GM18867 (cell line): Measurements from ENCODE around the gene SLC15A1.
"Not testable (repeated sequence)": the region's sequence is repeated elsewhere in the genome, so short reads cannot be mapped to it uniquely, and the experiment has no call there.

Experiments used
- ATAC-seq: cut with Tn5 transposase; IDR thresholded peaks from one replicate; pipeline ENCODE4 v1.9.1; 2021; ENCODE audit warnings: mild to moderate bottlenecking, moderate library complexity; ENCODE audit not compliant: unreplicated experiment

SLC15A1 gene

DNA sequence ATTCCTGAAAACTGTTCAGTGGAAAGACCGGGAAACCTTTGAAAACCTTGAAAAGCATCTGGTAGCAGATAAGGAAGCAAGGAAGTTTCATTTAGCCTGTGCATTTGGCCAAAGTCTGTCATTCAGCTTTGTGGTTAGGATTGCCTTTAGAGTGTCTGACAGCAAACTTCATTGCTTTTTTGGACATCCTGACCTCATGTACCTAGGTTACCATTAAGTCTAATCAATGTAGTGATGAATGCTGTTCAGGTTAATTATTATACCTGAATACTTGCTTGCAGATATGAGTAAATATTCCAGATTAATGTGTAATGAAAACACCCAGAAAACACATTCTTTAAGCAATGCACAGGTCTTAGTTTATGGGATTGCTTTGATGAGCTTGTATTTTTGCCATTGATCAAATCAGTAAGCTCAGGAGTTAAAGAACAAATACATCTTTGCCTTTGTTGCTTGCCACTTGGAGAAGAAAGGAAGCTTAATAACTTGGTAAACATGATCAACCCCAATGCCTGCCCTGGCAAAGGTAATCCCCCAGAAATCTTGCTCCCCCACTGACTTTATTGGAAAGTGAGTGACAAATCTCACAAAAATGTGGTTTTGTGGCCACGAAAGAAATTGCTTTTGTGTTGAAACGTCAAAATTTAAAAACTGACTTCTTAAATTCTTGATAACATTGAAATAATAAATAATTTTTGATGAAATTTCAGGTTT, 87.4 kb downstream of the SLC15A1 start:
- peak; percentile 42 for ATAC-seq

DNA sequence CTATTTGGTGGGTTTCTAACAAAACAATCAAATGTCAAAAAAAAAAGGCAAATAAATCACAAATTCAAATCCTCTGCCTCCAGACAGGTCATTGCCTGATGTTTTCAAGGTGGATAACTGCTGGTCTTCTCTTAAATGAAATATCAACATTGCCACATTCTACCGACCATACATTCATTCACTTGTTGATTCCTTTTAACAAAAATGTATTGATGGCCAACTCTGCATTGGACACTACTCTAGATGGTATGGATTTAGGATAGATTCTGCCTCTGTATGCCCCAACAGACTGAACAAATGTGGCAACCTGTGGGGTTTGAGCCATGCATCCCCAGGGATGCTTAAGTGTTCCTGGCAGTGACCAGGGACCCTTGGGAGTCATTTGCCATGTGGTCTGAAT, 88.0 kb downstream of the SLC15A1 start:
- ATAC-seq = no peak

DNA sequence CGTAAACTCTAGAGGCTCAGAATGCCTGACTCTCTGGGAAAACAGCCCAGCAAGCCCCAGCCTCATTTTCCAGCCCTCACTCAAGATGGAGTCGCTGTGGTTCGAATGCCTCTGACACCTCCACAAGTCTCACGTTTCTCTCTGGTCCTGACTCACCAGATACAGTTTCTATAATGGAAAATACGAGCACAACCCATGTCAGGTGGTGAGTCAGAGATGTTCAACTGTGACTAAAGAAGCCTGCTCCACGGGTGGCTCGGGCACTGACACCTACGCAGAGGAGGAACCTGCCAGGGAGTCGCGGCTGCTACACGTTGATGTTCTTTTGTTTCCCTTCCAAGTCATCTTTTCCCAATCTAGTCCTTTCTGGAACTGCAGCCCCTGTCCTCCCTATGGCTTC, 88.4 kb downstream of the SLC15A1 start:
- ATAC-seq = peak; percentile 66

DNA sequence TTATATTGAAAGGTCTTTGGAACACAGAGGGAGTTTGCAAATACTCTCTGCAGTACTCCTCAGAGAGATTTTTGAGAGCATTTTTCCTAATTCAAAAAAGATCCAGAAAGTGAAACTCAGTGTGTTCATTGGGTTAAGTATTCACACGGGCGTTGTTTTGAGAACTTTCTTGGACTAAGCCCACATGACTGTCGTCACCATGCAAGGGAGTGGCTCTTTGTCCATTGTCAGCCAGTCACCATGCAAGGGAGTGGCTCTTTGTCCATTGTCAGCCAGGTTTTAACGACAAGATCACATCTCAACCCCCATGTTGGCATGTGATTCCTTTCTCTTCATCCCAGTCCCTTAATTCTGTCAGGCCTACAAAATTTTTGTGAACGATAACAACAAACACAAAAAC, 94.3 kb downstream of the SLC15A1 start:
- ATAC-seq = no peak

DNA sequence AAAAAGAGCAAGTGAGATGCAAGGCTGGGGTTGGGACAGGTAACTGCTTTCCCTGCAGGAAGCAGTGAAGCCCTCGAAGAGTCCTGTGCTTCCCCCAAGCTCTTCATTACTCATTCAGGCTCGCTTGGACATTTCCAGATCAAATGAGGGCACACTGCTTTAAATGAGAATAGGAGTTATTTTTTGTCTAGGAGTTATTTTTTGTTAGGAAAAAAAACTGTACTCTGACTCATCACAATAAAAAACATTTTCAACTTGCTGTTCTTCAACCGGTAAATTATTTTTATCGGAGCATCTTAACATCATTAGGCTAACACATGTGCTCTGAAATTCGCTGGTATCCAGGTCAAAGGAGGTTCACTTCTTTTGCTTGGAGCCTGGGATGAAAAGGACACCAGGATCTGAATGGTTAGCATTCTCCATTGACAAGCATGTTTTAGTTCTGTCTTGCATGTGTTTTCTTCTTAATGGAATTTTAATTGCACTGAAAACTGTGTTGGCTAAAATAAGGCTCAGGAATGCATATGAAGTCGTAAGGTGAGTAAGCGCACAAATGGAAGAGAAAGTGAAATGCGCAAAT, 94.9 kb downstream of the SLC15A1 start:
- ATAC-seq = no peak

DNA sequence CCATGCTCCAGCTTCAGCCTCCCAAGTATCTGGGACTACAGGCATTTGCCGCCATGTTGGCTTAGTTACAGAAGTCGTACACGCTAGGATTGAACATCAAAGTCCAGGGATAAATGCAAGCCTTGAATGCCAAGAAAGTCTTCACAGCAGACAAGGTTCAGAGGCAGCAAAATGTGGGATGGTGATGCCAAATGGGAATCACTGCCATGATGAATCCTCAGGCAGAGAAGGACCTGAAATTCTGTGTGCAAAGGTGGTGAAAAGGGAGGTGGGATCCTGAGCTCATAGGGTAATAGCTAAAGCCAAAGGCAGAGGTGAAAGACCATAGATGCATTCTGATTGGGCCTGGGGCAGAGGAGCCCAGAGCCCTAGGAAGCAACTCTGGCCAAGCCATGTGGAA, 96.2 kb downstream of the SLC15A1 start:
- no peak for ATAC-seq

DNA sequence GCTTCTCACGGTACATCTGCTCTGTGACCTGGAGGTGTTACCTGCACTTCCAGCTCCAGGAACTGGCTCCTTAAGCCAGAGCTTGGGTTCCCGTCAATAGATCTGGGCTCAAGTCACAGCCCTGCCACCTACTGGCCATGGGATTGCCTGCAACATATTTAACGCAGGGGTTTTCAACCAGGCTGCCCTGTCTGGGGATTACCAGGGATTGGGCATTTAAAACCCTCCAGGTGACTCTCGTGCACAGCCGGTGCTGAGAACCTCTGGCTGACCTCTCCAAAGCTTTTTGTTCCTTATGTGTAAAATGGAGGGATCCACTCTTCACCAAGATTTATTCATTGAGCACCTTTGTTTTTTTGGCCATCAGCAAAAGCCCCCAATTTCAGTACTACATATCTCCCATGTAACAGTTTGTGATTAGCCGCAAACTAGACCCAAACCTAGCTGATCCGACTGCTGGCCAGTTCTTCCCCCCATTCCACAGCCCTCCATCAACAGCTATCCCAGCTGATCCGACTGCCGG, 98.9 kb downstream of the SLC15A1 start:
- ATAC-seq = peak; percentile 93

DNA sequence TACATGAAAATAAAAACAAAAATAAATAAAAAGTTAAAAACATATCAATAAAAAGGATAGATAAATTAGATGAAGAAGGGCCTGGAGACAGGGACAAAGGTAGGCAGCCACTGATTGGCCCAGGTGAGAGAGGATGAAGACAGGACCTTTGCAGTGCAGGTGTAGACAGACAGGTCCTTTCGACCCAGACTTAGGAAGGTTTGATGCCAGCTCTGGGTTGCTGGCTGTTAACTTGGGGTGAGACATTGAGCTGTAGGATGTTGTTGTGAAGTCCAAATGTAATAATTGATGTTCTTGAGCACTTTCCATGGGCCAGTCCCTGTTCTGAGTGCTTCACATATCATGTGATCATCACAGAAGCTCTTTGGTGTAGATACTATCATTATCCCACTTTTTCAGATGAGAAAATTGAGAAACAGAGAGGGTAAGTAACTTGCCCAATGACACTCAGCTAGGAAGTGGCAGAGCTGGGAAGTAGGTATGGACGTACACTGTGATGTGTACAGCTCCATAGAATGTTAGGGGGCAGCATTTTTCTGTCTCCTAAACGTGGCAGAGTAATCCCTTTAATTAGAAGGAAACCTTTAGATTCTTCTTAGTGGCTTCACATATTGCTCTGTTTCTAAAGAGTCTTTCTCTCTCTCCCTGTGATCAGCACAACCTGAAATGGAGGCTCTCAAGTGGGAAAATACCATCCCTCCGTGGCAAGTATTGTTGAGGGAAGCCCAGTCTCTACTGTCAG, 99.6 kb downstream of the SLC15A1 start:
- ATAC-seq = no peak

DNA sequence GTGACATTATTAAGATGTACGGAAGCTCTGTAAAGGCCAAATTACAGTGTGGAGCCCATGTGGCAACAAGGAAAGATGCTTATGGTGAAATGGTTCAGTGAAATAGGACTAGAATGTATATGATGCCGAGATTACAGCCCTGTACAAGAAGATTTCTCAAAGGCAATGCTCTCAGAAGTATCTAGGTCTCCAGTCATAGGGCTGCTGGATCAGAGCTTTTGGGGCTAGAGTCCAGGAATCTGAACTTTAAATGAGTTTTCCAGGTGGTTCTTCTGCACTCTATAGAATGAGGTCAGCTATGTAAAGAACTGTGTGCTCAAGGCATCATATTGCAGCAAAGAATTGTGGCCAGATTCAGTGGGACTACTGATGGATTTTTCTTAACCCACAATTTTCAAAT, 100.2 kb downstream of the SLC15A1 start:
- ATAC-seq = no peak

DNA sequence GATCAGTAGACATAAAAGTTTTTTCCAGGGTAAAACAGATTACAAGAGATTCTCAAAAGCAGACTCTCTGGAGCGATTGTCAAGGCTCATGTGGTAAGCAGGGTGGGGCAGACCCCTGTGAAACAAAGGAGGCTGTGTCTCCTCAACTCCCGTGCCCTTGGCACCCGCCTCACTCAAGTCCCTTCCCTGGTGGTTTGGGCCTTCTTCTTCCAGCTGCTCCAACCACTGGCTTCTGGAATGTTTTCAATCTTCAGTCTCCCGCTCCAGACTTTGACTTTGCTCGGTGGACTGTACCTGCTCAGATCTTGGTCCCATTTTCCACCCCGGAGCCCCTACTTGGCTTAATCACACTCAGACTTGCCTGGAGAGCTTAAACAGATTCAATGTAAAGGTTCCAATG, 100.7 kb downstream of the SLC15A1 start:
- ATAC-seq = no peak

DNA sequence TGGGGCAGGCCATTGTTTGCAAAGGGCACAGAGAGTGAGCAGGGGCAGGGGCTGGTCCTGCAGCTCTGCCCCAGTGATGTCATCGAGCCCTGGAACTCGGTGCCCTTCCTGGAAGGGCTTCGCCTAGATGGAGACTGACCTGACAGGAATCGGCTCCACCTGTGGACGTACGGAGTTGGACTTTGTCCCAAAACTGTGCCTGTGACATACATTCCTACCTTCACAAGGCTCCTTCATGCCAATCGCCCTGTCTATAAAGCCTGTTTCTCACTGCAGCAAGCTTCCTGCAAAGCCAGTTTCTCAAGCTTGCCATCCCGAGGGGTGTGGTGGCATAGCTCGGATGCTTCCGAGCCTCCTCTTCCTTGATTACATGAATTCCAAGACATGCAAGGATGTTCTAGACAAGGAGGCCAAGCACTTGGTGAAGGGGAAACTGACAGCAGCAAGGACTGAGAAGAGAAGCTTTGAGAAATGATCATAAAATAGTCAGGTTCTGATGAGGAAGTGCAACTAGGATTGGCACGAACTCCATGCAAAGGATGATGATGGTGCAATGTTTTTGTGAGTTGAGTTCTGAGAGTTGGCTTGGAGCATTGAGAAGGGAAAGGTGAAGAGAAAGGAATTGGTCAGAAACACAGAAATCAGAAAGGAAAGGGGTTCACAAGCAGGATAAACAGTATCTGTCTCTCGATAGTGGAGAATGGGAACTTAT, 101.9 kb downstream of the SLC15A1 start:
- no peak for ATAC-seq

DNA sequence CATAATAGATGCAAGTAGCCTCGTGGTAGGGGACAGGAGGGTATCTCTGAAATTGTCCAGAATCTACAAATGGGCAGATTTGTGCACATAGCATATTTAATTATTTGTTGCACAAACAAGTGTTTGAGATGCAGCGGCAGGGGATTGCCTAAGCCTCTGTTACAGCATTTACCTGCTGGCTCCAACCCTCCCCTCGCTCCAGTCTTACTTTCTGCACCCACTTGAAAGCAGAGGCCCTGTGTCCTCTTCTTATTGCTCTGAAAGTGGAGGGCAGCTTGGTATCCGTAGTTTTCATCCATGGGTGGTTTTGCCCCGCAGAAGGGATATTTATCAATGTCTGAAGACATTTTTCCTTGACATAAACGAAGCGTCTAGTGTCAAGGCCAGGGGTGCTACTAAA, 102.6 kb downstream of the SLC15A1 start:
- no peak for ATAC-seq

DNA sequence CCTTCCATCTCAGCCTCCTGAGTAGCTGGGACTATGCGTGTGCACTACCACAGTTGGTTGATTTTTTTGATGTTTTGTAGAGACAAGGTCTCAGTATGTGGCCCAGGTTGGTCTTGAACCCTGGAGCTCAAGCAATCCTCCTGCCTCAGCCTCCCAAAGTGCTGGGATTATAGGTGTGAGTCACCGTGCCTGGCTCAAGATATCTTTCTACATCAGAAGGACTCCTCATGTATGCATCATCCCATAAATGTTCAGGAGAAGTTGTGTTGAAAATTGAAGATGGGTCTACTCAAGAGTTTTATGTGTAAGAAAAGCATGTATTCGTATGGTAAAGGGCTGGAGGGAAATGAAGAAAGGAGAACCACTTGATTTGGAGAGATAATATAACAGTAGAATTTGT, 103.8 kb downstream of the SLC15A1 start:
- ATAC-seq = no peak

DNA sequence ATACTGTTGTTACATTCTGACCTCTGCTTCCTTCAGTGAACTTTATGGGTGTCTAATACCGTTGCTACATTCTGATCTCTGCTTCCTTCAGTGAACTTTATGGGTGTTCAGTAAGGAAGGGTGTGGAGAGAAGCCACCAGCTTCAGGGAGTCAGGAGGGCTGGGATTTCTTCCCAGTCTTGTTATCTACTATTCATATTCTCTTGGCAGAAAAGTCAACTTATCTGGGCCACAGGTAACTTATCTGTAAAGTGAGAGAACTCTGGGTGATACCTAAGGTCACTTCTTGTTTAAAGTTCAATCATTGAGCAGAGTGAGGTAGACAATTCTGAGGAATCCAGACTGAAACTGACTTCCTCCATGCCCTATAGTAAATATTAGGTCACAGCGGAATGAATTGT, 104.3 kb downstream of the SLC15A1 start:
- no peak for ATAC-seq

DNA sequence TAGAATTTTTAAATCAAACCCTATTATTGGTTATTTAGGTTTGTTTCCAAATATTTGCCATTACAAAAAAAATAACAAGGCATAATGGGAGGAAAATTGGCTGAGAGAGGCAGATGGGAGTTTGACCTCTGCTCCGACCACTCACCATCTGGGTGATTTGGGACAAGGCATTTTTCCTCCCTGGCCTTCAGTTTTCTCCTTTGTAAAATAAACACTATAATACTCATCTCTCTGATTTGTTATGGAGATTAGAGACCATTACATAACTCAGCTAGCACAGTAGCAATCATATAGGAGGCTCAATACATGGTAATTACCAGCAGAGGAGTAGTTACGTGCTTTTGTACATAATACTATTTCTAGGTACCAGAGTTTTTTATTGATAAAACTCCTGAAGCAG, 105.4 kb downstream of the SLC15A1 start:
- ATAC-seq = no peak

DNA sequence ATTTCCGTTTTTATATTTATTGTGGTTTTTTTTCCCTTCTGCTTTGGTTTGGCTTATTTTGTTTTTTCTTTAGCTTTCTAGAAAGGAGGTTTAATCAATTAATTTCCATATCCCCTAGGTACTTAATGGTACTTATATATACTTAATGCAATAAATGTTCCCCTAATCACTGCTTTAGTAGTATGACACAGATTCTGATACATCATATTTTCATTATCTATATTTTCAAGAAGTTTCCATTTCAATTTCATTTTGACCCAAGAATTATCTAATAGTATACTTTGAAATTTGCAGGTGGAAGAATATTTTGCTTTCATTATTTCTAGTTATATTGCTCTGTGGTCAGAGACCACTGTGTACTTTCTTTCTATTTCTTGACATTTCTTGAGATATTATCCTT, 109.0 kb downstream of the SLC15A1 start:
- peak; percentile 58 for ATAC-seq

DNA sequence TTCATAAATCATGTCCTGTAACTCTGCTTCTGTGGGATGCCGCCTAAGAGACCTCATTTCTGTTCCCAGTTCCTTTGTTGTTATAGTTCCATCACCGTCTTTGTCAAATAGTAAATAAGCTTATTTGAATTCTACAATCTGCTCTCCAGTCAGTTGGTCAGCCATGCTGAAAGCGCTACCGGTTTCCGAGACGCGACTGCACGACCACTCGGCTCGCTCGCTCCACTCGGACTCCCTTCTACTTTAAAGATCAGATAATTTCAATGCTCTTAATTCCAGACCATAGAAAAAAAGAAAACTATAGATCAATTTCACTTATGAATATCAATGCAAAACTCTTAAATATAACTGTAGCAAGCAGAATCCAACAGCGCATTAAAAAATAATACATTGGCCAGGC, 111.4 kb downstream of the SLC15A1 start:
- no peak for ATAC-seq

DNA sequence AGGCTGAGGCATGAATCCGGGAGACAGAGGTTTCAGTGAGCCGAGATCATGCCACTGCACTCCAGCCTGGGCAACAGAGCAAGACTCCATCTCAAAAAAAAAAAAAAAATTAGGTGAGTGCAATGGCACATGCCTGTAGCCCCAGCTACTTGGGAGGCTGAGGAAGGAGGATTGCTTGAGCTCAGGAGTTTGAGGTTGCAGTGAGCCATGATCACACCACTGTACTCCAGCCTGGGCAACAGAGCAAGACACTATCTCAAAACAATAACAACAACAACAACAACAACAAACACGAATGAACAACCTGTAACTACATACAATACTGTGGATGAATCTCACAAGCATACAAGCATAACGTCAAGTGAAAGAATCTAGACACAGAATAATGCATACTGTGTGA, 112.7 kb downstream of the SLC15A1 start:
- ATAC-seq = not testable (repeated sequence)

DNA sequence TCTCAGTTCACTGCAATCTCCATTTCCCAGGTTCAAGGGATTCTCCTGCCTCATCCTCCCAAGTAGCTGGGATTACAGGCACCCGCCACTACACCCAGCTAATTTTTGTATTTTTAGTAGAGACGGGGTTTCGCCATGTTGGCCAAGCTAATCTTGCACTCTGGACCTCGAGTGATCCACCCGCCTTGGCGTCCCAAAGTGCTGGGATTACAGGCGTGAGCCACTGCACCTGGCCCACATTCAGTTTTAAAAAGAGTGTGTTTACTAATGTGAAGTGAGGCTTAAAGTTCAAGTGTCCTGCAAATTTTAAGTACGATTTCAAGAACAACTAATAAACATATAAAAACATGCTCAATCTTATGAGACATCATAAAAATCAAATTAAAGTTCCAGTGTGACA, 114.1 kb downstream of the SLC15A1 start:
- not testable (repeated sequence) for ATAC-seq
